H1 (cell line): ENCODE measurements around the gene C1orf115. TPM values are rescaled to one million over a fixed set of nuclear protein-coding genes. Genes with fewer than 3 reads are reported as not detected.

Source experiments
- CTCF ChIA-PET: fragments of 300-600 bp; sonication (Branson Sonifier 250); formaldehyde crosslinking; loops from one replicate; lab custom pipeline; 2021; ENCODE audit not compliant: partially characterized antibody; lab: Charles Lee
- POLR2A ChIA-PET: fragments of 300-600 bp; sonication (Branson Sonifier 250); formaldehyde crosslinking; loops from one replicate; lab custom pipeline; 2021; ENCODE audit warnings: inconsistent platforms; ENCODE audit not compliant: partially characterized antibody; lab: Charles Lee
- DNase-seq, 2 experiments: peaks; one replicate each; pipeline versions ENCODE4 v3.0.0 to v3.0.0-alpha.2; 2010 to 2022; ENCODE audit warnings: low spot score in 2 of 2, low read depth in 1 of 2, mixed read lengths in 1 of 2
- FAIRE-seq: peaks from 2 replicates; lab custom pipeline; 2011; peaks lifted over from hg19 to GRCh38; lab: Jason Lieb, UNC
- H2AFZ ChIP-seq: 2 replicates; pipeline ENCODE4 v1.8.1; 2012; ENCODE audit warnings: low read length, inconsistent platforms
- H2AK5ac ChIP-seq: 2 replicates; pipeline ENCODE4 v1.6.1; 2013; ENCODE audit warnings: low read depth, low read length
- H2BK120ac ChIP-seq: replicated peaks from 2 replicates; pipeline ENCODE3; 2013; ENCODE audit warnings: low read depth, low read length, inconsistent platforms
- H2BK12ac ChIP-seq: 2 replicates; pipeline ENCODE4 v1.6.1; 2013; ENCODE audit warnings: low read depth, low read length
- H2BK15ac ChIP-seq: 2 replicates; pipeline ENCODE4 v1.6.1; 2013; ENCODE audit warnings: low read length
- H2BK20ac ChIP-seq: 2 replicates; pipeline ENCODE4 v1.6.1; 2013; ENCODE audit warnings: low read length
- H2BK5ac ChIP-seq: 2 replicates; pipeline ENCODE4 v1.6.1; 2013; ENCODE audit warnings: low read depth, low read length
- H3K14ac ChIP-seq: 2 replicates; pipeline ENCODE4 v1.6.1; 2013; ENCODE audit warnings: inconsistent platforms; ENCODE audit not compliant: insufficient read length
- H3K18ac ChIP-seq: 2 replicates; pipeline ENCODE4 v1.6.1; 2013; ENCODE audit warnings: low read length; ENCODE audit errors: extremely low read depth
- H3K23ac ChIP-seq: 2 replicates; pipeline ENCODE4 v1.6.1; 2013; ENCODE audit warnings: inconsistent platforms; ENCODE audit not compliant: insufficient read length
- H3K23me2 ChIP-seq: 2 replicates; pipeline ENCODE4 v1.6.1; 2013; ENCODE audit warnings: low read depth, low read length
- H3K27ac ChIP-seq: 2 replicates; pipeline ENCODE4 v1.6.1; 2011; ENCODE audit warnings: low read depth, low read length, inconsistent platforms
- H3K27me3 ChIP-seq, 4 experiments: replicated peaks in 1 of 4; 1 replicate in 1 of 4; 2 replicates in 3 of 4; pipeline versions ENCODE4 v1.6.1 to v1.8.1; 2011 to 2013; ENCODE audit warnings: low read length in 3 of 4, mild to moderate bottlenecking in 3 of 4, inconsistent platforms in 2 of 4, mixed read lengths in 2 of 4, moderate library complexity in 1 of 4; ENCODE audit not compliant: control insufficient read depth in 3 of 4, insufficient read depth in 3 of 4; ENCODE audit errors: extremely low read depth in 1 of 4
- H3K36me3 ChIP-seq, 4 experiments: 2 replicates each; pipeline versions ENCODE4 v1.6.1 to v1.8.1; 2011 to 2013; ENCODE audit warnings: mild to moderate bottlenecking in 4 of 4, low read length in 3 of 4, moderate library complexity in 2 of 4, control low read depth in 1 of 4, inconsistent platforms in 1 of 4; ENCODE audit not compliant: insufficient read depth in 4 of 4, control insufficient read depth in 2 of 4
- H3K4ac ChIP-seq: replicated peaks from 2 replicates; pipeline ENCODE3; 2013; ENCODE audit warnings: low read length, low read depth, mixed read lengths, inconsistent platforms; ENCODE audit not compliant: insufficient read length
- H3K4me1 ChIP-seq, 4 experiments: replicated peaks in 1 of 4; 1 replicate in 1 of 4; 2 replicates in 3 of 4; pipeline versions ENCODE4 v1.6.1 to v1.8.1; 2011 to 2013; ENCODE audit warnings: low read length in 3 of 4, inconsistent platforms in 2 of 4, mixed read lengths in 1 of 4; ENCODE audit not compliant: insufficient read depth in 4 of 4, control insufficient read depth in 3 of 4
- H3K4me2 ChIP-seq, 2 experiments: 2 replicates each; pipeline versions ENCODE4 v1.6.1 to v1.8.1; 2011 to 2013; ENCODE audit warnings: low read depth in 2 of 2, low read length in 2 of 2, control low read depth in 1 of 2, inconsistent platforms in 1 of 2, mild to moderate bottlenecking in 1 of 2; ENCODE audit not compliant: insufficient read depth in 1 of 2
- H3K4me3 ChIP-seq, 4 experiments: fragments of 200-600, 300-600 bp in 1 of 4; sonication (generic), shearing (Covaris generic), sonication (Bioruptor Twin) in 1 of 4; 2 replicates each; pipeline versions ENCODE4 v1.5.1 to v1.8.1; 2011 to 2016; ENCODE audit warnings: low read length in 4 of 4, low read depth in 3 of 4, control low read depth in 2 of 4, inconsistent platforms in 2 of 4, mild to moderate bottlenecking in 2 of 4, mixed read lengths in 1 of 4, moderate library complexity in 1 of 4; ENCODE audit not compliant: insufficient read depth in 2 of 4; ENCODE audit errors: extremely low read depth in 1 of 4
- H3K56ac ChIP-seq: replicated peaks from 2 replicates; pipeline ENCODE3; 2013; ENCODE audit warnings: low read depth, mild to moderate bottlenecking, mixed read lengths, low read length, inconsistent platforms; ENCODE audit not compliant: insufficient read length
- H3K79me1 ChIP-seq: 2 replicates; pipeline ENCODE4 v1.6.1; 2013; ENCODE audit warnings: low read depth, low read length, control low read depth
- H3K79me2 ChIP-seq, 2 experiments: 2 replicates each; pipeline versions ENCODE4 v1.6.1 to v1.8.1; 2012 to 2013; ENCODE audit warnings: low read length in 2 of 2, mild to moderate bottlenecking in 2 of 2, inconsistent platforms in 1 of 2; ENCODE audit not compliant: insufficient read depth in 2 of 2, control insufficient read depth in 1 of 2
- H3K9ac ChIP-seq, 4 experiments: replicated peaks in 1 of 4; 1 replicate in 1 of 4; 2 replicates in 3 of 4; pipeline versions ENCODE4 v1.6.1 to v1.8.1; 2011 to 2013; ENCODE audit warnings: low read depth in 3 of 4, low read length in 3 of 4, control low read depth in 2 of 4, mild to moderate bottlenecking in 2 of 4, moderate library complexity in 2 of 4, inconsistent platforms in 1 of 4; ENCODE audit errors: extremely low read depth in 1 of 4
- H3K9me3 ChIP-seq, 2 experiments: 2 replicates each; pipeline versions ENCODE4 v1.6.1 to v1.8.1; 2012 to 2013; ENCODE audit warnings: mild to moderate bottlenecking in 2 of 2, moderate library complexity in 2 of 2, control low read depth in 1 of 2, inconsistent platforms in 1 of 2, low read depth in 1 of 2, low read length in 1 of 2, mixed read lengths in 1 of 2; ENCODE audit not compliant: insufficient read depth in 2 of 2
- H4K20me1 ChIP-seq, 2 experiments: replicated peaks in 1 of 2; 2 replicates each; pipeline versions ENCODE3 to v1.8.1; 2011 to 2013; ENCODE audit warnings: inconsistent platforms in 2 of 2, low read length in 2 of 2, mild to moderate bottlenecking in 1 of 2; ENCODE audit not compliant: insufficient read depth in 2 of 2, control insufficient read depth in 1 of 2
- H4K5ac ChIP-seq: 2 replicates; pipeline ENCODE4 v1.6.1; 2013; ENCODE audit warnings: low read length, low read depth, mixed read lengths, inconsistent platforms; ENCODE audit not compliant: insufficient read length
- H4K8ac ChIP-seq: 2 replicates; pipeline ENCODE4 v1.8.0; 2013; ENCODE audit warnings: mild to moderate bottlenecking, moderate library complexity, low read length, inconsistent platforms; ENCODE audit not compliant: insufficient read depth; ENCODE audit errors: extremely low read depth
- H4K91ac ChIP-seq: replicated peaks from 2 replicates; pipeline ENCODE3; 2013; ENCODE audit warnings: low read length, mixed read lengths, inconsistent platforms; ENCODE audit not compliant: insufficient read length
- CHD1 ChIP-seq: IDR thresholded peaks from 2 replicates; pipeline ENCODE4 v1.6.1; 2012; ENCODE audit warnings: low read depth, low read length, improper control_type of control experiment
- CHD2 ChIP-seq: IDR thresholded peaks from 2 replicates; pipeline ENCODE4 v1.6.1; 2012; ENCODE audit warnings: low read length, improper control_type of control experiment
- EP300 ChIP-seq, 2 experiments: IDR thresholded peaks; 1 replicate in 1 of 2; 2 replicates in 1 of 2; pipeline ENCODE4 v1.6.1; 2011 to 2012; ENCODE audit warnings: low read depth in 2 of 2, low read length in 2 of 2, mild to moderate bottlenecking in 2 of 2, borderline replicate concordance in 1 of 2, inconsistent platforms in 1 of 2, moderate library complexity in 1 of 2
- FOSL1 ChIP-seq: IDR thresholded peaks from 2 replicates; pipeline ENCODE4 v1.6.1; 2011; ENCODE audit warnings: mild to moderate bottlenecking, low read depth, low read length, moderate library complexity; ENCODE audit not compliant: insufficient read depth
- NRF1 ChIP-seq: IDR thresholded peaks from 2 replicates; pipeline ENCODE4 v1.6.1; 2011; ENCODE audit warnings: mild to moderate bottlenecking, low read depth, low read length, improper control_type of control experiment
- POU5F1 ChIP-seq: IDR thresholded peaks from 2 replicates; pipeline ENCODE4 v1.6.1; 2011; ENCODE audit warnings: low read depth, mild to moderate bottlenecking, low read length, moderate library complexity
- SIRT6 ChIP-seq: IDR thresholded peaks from one replicate; pipeline ENCODE4 v1.7.1; 2012; ENCODE audit warnings: low read length, inconsistent platforms
- SIX5 ChIP-seq: IDR thresholded peaks from 2 replicates; pipeline ENCODE4 v1.6.1; 2011; ENCODE audit warnings: mild to moderate bottlenecking, low read depth, low read length
- SUZ12 ChIP-seq: fragments of 200-600 bp; sonication (generic); IDR thresholded peaks from 2 replicates; pipeline ENCODE4 v1.6.1; 2012; ENCODE audit warnings: mild to moderate bottlenecking, inconsistent platforms, low read length, moderate library complexity, mixed read lengths
- TEAD4 ChIP-seq: IDR thresholded peaks from 2 replicates; pipeline ENCODE4 v1.6.1; 2012; ENCODE audit warnings: low read depth, low read length, inconsistent platforms, mixed read lengths
- YY1 ChIP-seq: IDR thresholded peaks from 2 replicates; pipeline ENCODE4 v1.6.1; 2011; ENCODE audit warnings: low read depth, mild to moderate bottlenecking, low read length
- WGBS, 2 experiments: shearing (Covaris generic) in 1 of 2; methylation state at CpG; one replicate each; pipeline versions ENCODE4 v1.1.6 to v1.1.7; 2013 to 2015; ENCODE audit warnings: low lambda C conversion rate in 2 of 2, mixed read lengths in 2 of 2, inconsistent platforms in 1 of 2, low coverage in 1 of 2, missing lambda C conversion rate in 1 of 2; ENCODE audit not compliant: insufficient replicate concordance in 2 of 2, insufficient coverage in 1 of 2, insufficient read length in 1 of 2; ENCODE audit errors: extremely low coverage in 1 of 2, missing lambda C conversion rate in 1 of 2; 5-methylcytosine and 5-hydroxymethylcytosine counted together
- polyA plus RNA-seq, 7 experiments: library from polyadenylated mRNA; depleted of rRNA in 3 of 7; stranded (reverse) in 5 of 7; unstranded in 2 of 7; fragments of >200 nt in 5 of 7; fragments of 200-250 nt in 2 of 7; gene quantifications; 1 replicate in 5 of 7; 2 replicates in 1 of 7; 4 replicates in 1 of 7; pipeline versions ENCODE4 v1.2.1 to v1.2.3, GENCODE V29; 2011 to 2013; ENCODE audit warnings: missing spikeins in 2 of 7, mixed read lengths in 2 of 7
- total RNA-seq: library from RNA; stranded (reverse); fragmentation: NEBNext Ultra II Directional; extraction: Animal tissue kit (Norgen Biotek cat#: 25700); gene quantifications from 2 replicates; pipeline ENCODE4 v1.2.1, GENCODE V29; 2021
- TF ChIP-seq, protein P1 (sequence below): IDR thresholded peaks from 2 replicates; pipeline ENCODE4 v1.6.1; 2011; ENCODE audit warnings: low read depth, mild to moderate bottlenecking, low read length; ENCODE audit not compliant: insufficient read depth

The C1orf115 gene
- total and polyA plus RNA-seq, 2 of the 8 experiments (the other 6 are each of a cell fraction or from before 2014, with no cell fraction given) = 3.5 to 5.6 TPM

DNA sequence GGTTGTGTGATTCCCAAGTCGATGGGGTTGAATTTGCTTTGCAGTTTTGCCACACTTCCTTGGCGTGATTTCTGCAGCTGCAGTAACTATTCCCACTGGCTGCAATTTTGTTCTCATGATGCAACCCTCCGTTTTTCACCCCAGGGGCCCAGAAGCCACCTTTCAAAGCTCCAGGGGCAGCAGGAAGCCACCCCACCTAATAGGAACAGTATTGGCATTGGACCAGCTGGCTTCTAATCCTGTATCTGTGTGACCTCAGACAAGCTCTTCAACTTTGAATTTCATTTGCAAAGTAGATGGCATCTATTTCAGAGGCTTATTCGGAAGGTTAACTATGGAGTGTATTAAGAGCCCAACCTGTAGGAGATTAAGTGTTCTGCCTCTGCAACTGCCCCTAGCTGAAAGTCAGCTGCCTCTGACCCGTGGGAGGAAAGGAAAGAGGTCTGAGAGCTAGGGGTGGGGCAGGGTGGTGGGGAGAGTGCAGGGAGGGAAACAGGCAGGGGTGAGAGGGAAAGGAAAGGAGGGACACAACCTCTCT lies 12.6 kb downstream of the C1orf115 start:
- Histone ChIP-seq H3K4me2 (0 out of 4 replicates have a peak overlapping the region, but pooled peaks have one; percentile 13 to 14), H3K4me3 (no peak overlapping the region), H4K5ac (no peak overlapping the region), H4K8ac (no peak overlapping the region), H2BK20ac (no peak overlapping the region), H3K23ac (no peak overlapping the region), H2BK12ac (no peak overlapping the region), H4K20me1 (no peaks in the 10 kb centered on the region), H3K79me1 (no peaks in the 10 kb centered on the region), H3K18ac (no peak overlapping the region), H3K56ac (no peak overlapping the region), H2BK15ac (no peak overlapping the region), H3K27me3 (no peaks in the 10 kb centered on the region), H3K4ac (no peak overlapping the region), H3K79me2 (no peaks in the 10 kb centered on the region), H3K9ac (no peak overlapping the region), H2AK5ac (no peak overlapping the region), H2AFZ (peak overlapping the region; percentile 63; the same call in 1 of the 2 replicates), H3K23me2 (no peaks in the 10 kb centered on the region), H2BK5ac (no peak overlapping the region), H2BK120ac (no peak overlapping the region), H3K36me3 (no peaks in the 10 kb centered on the region), H3K14ac (no peak overlapping the region), H3K9me3 (no peaks in the 10 kb centered on the region), H3K4me1 (peaks cover 0 to 8% (median 4%) of the 10 kb centered on the region in 4 experiments; a peak in 4 of 7 replicates), H3K27ac (no peak overlapping the region), H4K91ac (no peak overlapping the region)
- DNase-seq (no peak), FAIRE-seq (no peak)
- ChIA-PET CTCF (interaction anchor here (1.2 to 4.7 kb wide), 11 partner anchors 9 to 422 kb away, joined by 3 to 26 read pairs (median 6); partner anchors contain the start of gene C1orf115), POLR2A (interaction anchor here (0.8 to 1.6 kb wide), 2 partner anchors 9 to 10 kb away, joined by 3 to 4 read pairs; no protein-coding TSS in a partner anchor)
- 73% methylated on average over 5 of the region's 5 CpGs; no CpG with 5 or more reads in 1 of the 2 experiments for WGBS, 2 experiments
- no peak for TF ChIP-seq SUZ12
- no peak for TF ChIP-seq POU5F1
- no peak for TF ChIP-seq FOSL1
- no peak for TF ChIP-seq EP300 (IDR thresholded peaks at IDR 0.05; ENCODE audit: borderline replicate concordance in 1 of 2, low read depth in 2 of 2, low read length in 2 of 2)
- TF ChIP-seq NRF1 = no peak
- no peak for TF ChIP-seq CHD1
- no peak for TF ChIP-seq YY1
- no peak for TF ChIP-seq CHD2
- TF ChIP-seq, protein P1, sequence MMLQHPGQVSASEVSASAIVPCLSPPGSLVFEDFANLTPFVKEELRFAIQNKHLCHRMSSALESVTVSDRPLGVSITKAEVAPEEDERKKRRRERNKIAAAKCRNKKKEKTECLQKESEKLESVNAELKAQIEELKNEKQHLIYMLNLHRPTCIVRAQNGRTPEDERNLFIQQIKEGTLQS = no peak
- no peak for TF ChIP-seq SIX5
- TF ChIP-seq TEAD4 = no peak
- TF ChIP-seq SIRT6 = no peak
